ENCODE data around the gene SMIM44. TPM values are rescaled to one million over a fixed set of nuclear protein-coding genes. Genes with fewer than 3 reads are reported as not detected.
"Not testable (repeated sequence)": the region's sequence is repeated elsewhere in the genome, so short reads cannot be mapped to it uniquely, and the experiment has no call there.

SMIM44 gene
- total RNA-seq, 4 donors from 2014 or later: not detected

- TF ChIP-seq CTCF (IDR thresholded peaks at IDR 0.05): no peak
- ATAC-seq (ENCODE audit: low FRiP score): no peak
- no peak for DNase-seq (ENCODE audit: low spot score)
Observed at GRCh38 chr19:3451451-3451866, 31.8 kb downstream of the SMIM44 start.

- ATAC-seq (ENCODE audit: low FRiP score): peak; percentile 92
- peak; percentile 72 for DNase-seq (ENCODE audit: low spot score)
- TF ChIP-seq CTCF (IDR thresholded peaks at IDR 0.05): no peak
Observed at GRCh38 chr19:3450796-3451411, 32.3 kb downstream of the SMIM44 start.

GRCh38 chr19:3448616-3449334, 34.5 kb downstream of the SMIM44 start:
- ATAC-seq (ENCODE audit: low FRiP score): no peak
- no peak for DNase-seq (ENCODE audit: low spot score)

GRCh38 chr19:3446657-3447056, 36.6 kb downstream of the SMIM44 start:
- ATAC-seq (ENCODE audit: low FRiP score); DNase-seq (ENCODE audit: low spot score): not testable (repeated sequence)

More at GRCh38 chr19:3448616-3449334, 34.5 kb downstream of the SMIM44 start:
- TF ChIP-seq CTCF (IDR thresholded peaks at IDR 0.05): no peak

GRCh38 chr19:3444695-3445234, 38.5 kb downstream of the SMIM44 start:
- ATAC-seq (ENCODE audit: low FRiP score) (no peak), DNase-seq (ENCODE audit: low spot score) (no peak)
- no peak for TF ChIP-seq CTCF (IDR thresholded peaks at IDR 0.05)

GRCh38 chr19:3443840-3444694, 39.2 kb downstream of the SMIM44 start:
- ATAC-seq (ENCODE audit: low FRiP score) (no peak), DNase-seq (ENCODE audit: low spot score) (no peak)
- TF ChIP-seq CTCF (IDR thresholded peaks at IDR 0.05): no peak

- no peak for ATAC-seq (ENCODE audit: low FRiP score)
- TF ChIP-seq CTCF (IDR thresholded peaks at IDR 0.05): no peak
- no peak for DNase-seq (ENCODE audit: low spot score)
Observed at GRCh38 chr19:3442487-3443071, 40.7 kb downstream of the SMIM44 start.

Measured in omental fat pad (tissue), 4 donors.